Nephron (organoid): ENCODE measurements around the gene MYOM1.

ENCODE experiments used
- H3K27ac Mint-ChIP-seq, 3 experiments: 2 replicates each; pipeline ENCODE4 v1.8.0; 2020; ENCODE audit warnings: mixed read lengths in 3 of 3, mild to moderate bottlenecking in 2 of 3, moderate library complexity in 1 of 3
- H3K27me3 Mint-ChIP-seq: 2 replicates; pipeline ENCODE4 v1.8.0; 2021; ENCODE audit warnings: low read depth, mild to moderate bottlenecking, moderate library complexity, mixed read lengths
- H3K36me3 Mint-ChIP-seq: 2 replicates; pipeline ENCODE4 v1.8.0; 2020; ENCODE audit warnings: low read depth, mixed read lengths
- H3K4me1 Mint-ChIP-seq: 2 replicates; pipeline ENCODE4 v1.8.0; 2020; ENCODE audit warnings: mixed read lengths
- H3K4me3 Mint-ChIP-seq, 3 experiments: 2 replicates each; pipeline ENCODE4 v1.8.0; 2020; ENCODE audit warnings: mild to moderate bottlenecking in 3 of 3, mixed read lengths in 3 of 3, moderate library complexity in 2 of 3
- H3K9me3 Mint-ChIP-seq: 2 replicates; pipeline ENCODE4 v1.8.0; 2020; ENCODE audit warnings: mixed read lengths
- CTCF ChIP-seq, 3 experiments: fragments of 200-600 bp; sonication (generic); IDR thresholded peaks; one replicate each; pipeline ENCODE4 v1.5.0; 2021; ENCODE audit warnings: antibody characterized with exemption in 3 of 3; ENCODE audit not compliant: unreplicated experiment in 3 of 3

MYOM1 gene

DNA sequence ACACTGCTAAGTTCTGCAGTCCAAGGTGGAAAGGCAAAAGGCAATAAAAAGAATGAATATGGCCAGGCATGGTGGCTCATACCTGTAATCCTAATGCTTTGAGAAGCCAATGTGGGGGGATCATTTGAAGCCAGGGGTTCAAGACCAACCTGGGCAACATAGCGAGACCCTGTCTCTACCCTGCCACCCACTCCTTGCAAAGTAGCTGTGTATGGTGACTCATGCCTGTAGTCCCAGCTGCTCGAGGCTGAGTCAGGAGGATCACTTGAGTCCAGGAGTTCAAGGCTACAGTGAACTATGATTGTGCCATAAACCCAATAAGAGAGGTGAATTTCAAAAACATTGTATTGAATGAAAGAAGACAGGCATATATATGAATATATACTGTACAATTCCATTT lies 44.6 kb upstream of the MYOM1 start:
- H3K27me3 Mint-ChIP-seq, result no peaks in the 10 kb centered on the region
- peak overlapping the region in 1 of 3 experiments; percentile 63 for H3K4me3 Mint-ChIP-seq
- TF ChIP-seq CTCF (IDR thresholded peaks at IDR 0.05; ENCODE audit: unreplicated experiment in 3 of 3), result no peak
- H3K9me3 Mint-ChIP-seq, result no peaks in the 10 kb centered on the region
- no peak overlapping the region for H3K27ac Mint-ChIP-seq
- peaks cover 8% of the 10 kb centered on the region for H3K36me3 Mint-ChIP-seq
- H3K4me1 Mint-ChIP-seq, result peaks cover 59% of the 10 kb centered on the region

DNA sequence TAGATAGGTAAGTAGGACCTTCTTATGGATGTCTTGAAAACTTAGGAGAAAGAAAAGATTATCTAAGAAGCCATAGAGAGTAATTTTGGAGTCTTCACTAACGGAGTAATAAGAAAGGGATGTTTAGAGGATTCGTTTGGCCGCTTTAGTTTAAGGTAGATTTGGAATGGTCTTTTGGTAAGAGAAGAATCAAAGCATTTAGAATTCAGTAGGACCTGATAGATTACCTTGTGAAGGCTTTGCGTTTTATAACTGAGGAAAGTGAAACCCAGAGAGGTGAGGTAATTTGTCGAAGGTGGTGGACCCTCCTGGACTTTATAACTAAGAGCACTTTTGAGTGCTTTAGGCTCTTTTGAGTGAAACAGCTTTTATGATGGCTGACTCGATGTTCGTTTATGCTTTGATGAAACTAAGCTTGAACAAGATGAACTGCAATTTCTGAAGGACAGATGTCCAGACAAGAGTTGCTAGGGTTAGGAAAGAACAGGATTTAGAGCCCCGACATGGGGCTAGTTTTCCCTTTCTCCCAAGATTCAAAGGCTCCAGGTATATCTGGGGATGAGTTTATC lies 43.4 kb upstream of the MYOM1 start:
- Mint-ChIP-seq H3K27ac (peak overlapping the region; percentile 89 to 94 (median 90)), H3K36me3 (peaks cover 11% of the 10 kb centered on the region), H3K4me3 (peak overlapping the region; percentile 84 to 91 (median 91)), H3K9me3 (no peaks in the 10 kb centered on the region), H3K27me3 (no peaks in the 10 kb centered on the region), H3K4me1 (peaks cover 51% of the 10 kb centered on the region)
- no peak for TF ChIP-seq CTCF (IDR thresholded peaks at IDR 0.05; ENCODE audit: unreplicated experiment in 3 of 3)

- Mint-ChIP-seq H3K27ac (peak overlapping the region; percentile 100), H3K4me1 (peaks cover 47% of the 10 kb centered on the region), H3K27me3 (no peaks in the 10 kb centered on the region), H3K4me3 (peak overlapping the region; percentile 88 to 99 (median 98)), H3K36me3 (peaks cover 19% of the 10 kb centered on the region), H3K9me3 (no peaks in the 10 kb centered on the region)
- no peak for TF ChIP-seq CTCF (IDR thresholded peaks at IDR 0.05; ENCODE audit: unreplicated experiment in 3 of 3)
Measured at GRCh38 chr18:3262234-3263131, 42.7 kb upstream of the MYOM1 start.

GRCh38 chr18:3261373-3262233 lies 41.8 kb upstream of the MYOM1 start, which contains the start of gene MYL12B:
Gene MYL12B (plus strand): TSS chr18:3262133. CDS start chr18:3272899, 10,766 bp downstream.
- Mint-ChIP-seq H3K4me1 (peaks cover 54% of the 10 kb centered on the region), H3K27me3 (no peaks in the 10 kb centered on the region), H3K27ac (peak within 1 kb of the TSS; percentile 100), H3K9me3 (no peaks in the 10 kb centered on the region), H3K4me3 (peak within 1 kb of the TSS; percentile 88 to 99 (median 98)), H3K36me3 (peaks cover 27% of the 10 kb centered on the region)
- no peak for TF ChIP-seq CTCF (IDR thresholded peaks at IDR 0.05; ENCODE audit: unreplicated experiment in 3 of 3)

DNA sequence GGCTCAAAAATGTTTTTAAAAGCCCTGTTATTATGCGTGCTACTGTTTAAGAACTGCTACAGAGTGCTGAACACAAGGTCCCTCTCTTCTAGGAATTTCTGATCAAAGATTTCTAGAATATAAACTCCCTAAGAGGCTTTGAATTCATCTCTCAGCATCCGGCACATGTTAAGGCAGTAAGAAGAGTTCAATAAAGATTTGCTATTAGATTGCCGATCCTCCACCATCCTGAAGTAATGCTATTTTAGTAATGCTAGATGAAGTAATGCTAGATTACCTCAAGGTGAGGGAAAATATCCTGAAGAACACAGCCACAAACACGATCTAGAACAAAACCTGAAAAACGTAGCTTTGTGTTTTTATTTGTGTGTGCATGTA lies 41.2 kb upstream of the MYOM1 start:
- Mint-ChIP-seq H3K4me1 (peaks cover 60% of the 10 kb centered on the region), H3K4me3 (peak overlapping the region; percentile 88 to 99 (median 98)), H3K27me3 (no peaks in the 10 kb centered on the region), H3K9me3 (no peaks in the 10 kb centered on the region), H3K36me3 (peaks cover 33% of the 10 kb centered on the region), H3K27ac (peak overlapping the region; percentile 100)
- no peak for TF ChIP-seq CTCF (IDR thresholded peaks at IDR 0.05; ENCODE audit: unreplicated experiment in 3 of 3)
